GM12874 (cell line): ENCODE results near the gene YWHAQ.

Experiments used
- TF ChIP-seq, protein P1 (sequence below): IDR thresholded peaks from 2 replicates; pipeline ENCODE4 v1.5.1; 2011; ENCODE audit warnings: low read depth, mild to moderate bottlenecking, control low read depth, low read length, moderate library complexity; ENCODE audit not compliant: insufficient read depth

Gene YWHAQ

DNA sequence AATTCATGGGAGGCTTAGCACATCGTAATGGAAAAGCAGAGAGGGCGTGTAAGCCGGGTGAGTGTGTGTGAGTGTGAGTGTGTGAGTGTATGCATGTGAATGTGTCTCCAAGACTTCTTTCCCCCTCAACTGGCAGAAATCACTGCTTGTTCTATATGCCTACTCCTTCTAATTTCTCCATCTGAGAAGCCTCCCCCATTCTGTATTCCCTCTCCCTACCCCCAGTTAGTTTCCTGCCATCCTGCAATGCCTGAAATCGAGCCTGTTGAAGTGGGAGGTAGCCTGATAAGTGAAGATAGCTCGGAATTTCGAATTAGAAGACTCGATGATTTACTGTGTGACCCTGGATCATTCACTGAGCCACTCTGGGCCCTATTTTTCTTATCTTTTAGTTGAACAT, 30.0 kb upstream of the YWHAQ start:
- TF ChIP-seq, protein P1, sequence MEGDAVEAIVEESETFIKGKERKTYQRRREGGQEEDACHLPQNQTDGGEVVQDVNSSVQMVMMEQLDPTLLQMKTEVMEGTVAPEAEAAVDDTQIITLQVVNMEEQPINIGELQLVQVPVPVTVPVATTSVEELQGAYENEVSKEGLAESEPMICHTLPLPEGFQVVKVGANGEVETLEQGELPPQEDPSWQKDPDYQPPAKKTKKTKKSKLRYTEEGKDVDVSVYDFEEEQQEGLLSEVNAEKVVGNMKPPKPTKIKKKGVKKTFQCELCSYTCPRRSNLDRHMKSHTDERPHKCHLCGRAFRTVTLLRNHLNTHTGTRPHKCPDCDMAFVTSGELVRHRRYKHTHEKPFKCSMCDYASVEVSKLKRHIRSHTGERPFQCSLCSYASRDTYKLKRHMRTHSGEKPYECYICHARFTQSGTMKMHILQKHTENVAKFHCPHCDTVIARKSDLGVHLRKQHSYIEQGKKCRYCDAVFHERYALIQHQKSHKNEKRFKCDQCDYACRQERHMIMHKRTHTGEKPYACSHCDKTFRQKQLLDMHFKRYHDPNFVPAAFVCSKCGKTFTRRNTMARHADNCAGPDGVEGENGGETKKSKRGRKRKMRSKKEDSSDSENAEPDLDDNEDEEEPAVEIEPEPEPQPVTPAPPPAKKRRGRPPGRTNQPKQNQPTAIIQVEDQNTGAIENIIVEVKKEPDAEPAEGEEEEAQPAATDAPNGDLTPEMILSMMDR, result no peak

DNA sequence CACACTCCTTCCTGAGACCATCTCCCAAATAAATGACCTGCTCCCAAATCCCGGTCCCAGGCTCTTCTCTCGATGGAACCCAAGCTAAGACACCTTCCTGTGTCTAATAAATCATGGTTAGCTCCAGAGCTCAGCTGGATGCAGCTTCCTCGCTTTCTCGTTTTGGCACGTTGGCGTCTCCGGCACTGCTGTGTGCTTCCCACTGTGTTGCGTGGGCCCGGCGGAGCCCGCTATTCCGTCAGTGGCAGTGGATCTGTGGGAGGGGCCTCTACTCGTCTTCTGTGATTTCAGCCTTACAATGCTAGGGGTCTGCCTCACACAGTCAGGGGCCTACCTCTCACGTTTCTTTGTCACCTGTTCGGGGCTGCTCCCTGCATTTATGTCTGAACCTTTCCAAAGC, 29.4 kb upstream of the YWHAQ start:
- TF ChIP-seq, protein P1, result no peak

DNA sequence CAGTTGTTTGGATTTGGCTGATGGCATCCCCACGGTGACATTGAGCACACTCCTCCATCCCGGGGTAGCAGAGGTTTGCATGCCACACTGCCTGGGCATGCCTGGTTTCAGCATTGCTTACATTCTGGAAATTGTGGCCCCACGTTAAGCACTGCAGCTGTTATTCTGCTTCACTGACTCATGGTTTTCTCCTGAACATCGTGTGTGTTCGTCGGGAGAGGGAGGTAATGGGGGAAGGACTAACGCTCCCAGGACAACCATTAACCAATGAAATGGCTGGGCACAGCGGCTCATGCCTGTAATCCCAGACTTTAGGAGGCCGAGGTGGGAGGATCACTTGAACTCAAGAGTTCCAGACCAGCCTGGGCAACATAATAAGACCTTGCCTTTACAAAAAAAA, 28.2 kb upstream of the YWHAQ start:
- TF ChIP-seq, protein P1, result no peak

- TF ChIP-seq, protein P1, result no peak
These were observed 26.9 kb upstream of the YWHAQ start for GRCh38 chr2:9657731-9658130.

DNA sequence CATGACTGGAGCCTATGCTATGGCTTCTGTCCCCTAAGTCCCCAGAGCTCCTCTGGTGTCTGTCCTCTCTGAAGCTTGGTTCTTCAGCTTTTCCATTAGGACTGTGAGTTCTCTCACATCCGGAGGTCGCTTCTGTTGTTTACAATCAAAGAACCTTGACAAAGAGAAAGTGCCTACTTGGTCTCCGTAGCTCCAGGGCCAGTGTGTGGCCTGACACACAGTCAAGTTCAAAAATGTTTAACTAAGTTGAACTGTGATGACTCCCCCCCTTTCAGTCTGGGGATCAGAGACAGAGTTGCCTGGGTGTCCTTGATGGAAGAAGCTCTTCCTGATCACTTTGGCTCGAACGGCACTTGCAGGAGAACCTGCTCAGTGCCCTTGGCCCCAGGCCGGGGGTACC, 26.3 kb upstream of the YWHAQ start:
- TF ChIP-seq, protein P1, result no peak

GRCh38 chr2:9656270-9656766, 25.5 kb upstream of the YWHAQ start:
- TF ChIP-seq, protein P1, result no peak

DNA sequence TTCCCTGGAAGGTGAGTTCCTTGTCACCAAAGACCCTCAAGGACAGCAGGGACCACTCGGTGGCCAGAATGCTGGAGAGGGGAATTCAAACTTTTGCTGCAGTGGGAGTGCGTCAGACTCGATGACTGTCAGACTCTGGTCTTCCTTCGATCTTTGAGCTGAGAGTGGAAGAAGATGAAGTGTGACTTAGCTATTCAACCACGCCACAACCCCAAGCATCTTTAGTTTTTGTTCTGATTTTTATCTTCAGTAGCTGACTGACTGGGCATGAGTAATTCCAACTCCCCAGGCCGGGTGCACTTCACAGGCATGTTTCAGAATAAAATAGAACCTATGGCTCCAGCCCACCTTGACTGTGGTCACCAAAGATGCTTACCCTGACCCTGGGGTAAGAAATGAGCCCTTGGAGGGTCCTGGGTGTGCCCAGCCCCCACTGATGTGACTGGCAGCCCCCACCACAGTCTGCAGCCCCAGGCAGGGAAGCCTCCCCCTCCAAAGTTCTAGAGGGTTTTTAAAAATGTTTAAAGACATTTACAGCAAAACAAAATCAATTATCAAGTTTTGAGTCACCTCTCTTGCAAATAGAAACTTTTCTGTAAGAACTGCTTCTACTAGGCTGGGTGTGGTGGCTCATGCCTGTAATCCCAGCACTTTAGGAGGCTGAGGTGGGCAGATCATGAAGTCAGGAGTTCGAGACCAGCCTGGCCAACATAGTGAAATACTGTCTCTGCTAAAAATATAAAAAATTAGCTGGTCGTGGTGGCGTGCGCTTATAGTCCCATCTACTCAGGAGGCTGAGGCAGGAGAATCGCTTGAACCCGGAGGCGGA, 24.9 kb upstream of the YWHAQ start:
- TF ChIP-seq, protein P1, result no peak
